Hepatocyte (in vitro differentiated cells): ENCODE measurements around the gene ACSBG1.

Experiments
- EZH2 ChIP-seq: fragments of 200-600 bp; sonication (generic); IDR thresholded peaks from 2 replicates; pipeline ENCODE4 v1.6.1; 2016; ENCODE audit warnings: antibody characterized with exemption, mild to moderate bottlenecking, borderline replicate concordance
- EZH2phosphoT487 ChIP-seq: fragments of 200-600 bp; sonication (generic); IDR thresholded peaks from one replicate; pipeline ENCODE4 v1.6.1; 2018; ENCODE audit warnings: antibody characterized with exemption, mild to moderate bottlenecking, low read depth, moderate library complexity; ENCODE audit not compliant: unreplicated experiment, severe bottlenecking
- TF ChIP-seq, protein P1 (sequence below): fragments of 200-600 bp; sonication (generic); IDR thresholded peaks from 2 replicates; pipeline ENCODE4 v1.5.1; 2016; ENCODE audit warnings: antibody characterized with exemption, mild to moderate bottlenecking; ENCODE audit not compliant: poor library complexity

DNA sequence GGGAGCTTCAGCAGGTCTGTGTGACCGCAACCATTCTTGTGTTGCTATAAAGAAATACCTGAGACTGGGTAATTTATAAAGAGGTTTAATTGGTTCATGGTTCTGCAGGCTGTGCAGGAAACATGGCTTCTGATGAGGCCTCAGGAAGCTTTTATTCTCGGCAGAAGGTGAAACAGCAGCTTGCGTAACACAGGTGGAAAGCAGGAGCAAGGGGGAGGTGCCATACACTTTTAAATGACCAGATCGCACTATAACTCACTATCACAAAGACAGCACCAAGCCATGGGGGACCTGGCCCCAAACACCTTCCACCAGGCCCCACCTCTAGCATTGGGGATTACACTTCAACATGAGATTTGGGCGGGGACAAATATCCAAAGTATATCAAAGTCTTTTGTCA lies 94.8 kb downstream of the ACSBG1 start:
- TF ChIP-seq, protein P1, sequence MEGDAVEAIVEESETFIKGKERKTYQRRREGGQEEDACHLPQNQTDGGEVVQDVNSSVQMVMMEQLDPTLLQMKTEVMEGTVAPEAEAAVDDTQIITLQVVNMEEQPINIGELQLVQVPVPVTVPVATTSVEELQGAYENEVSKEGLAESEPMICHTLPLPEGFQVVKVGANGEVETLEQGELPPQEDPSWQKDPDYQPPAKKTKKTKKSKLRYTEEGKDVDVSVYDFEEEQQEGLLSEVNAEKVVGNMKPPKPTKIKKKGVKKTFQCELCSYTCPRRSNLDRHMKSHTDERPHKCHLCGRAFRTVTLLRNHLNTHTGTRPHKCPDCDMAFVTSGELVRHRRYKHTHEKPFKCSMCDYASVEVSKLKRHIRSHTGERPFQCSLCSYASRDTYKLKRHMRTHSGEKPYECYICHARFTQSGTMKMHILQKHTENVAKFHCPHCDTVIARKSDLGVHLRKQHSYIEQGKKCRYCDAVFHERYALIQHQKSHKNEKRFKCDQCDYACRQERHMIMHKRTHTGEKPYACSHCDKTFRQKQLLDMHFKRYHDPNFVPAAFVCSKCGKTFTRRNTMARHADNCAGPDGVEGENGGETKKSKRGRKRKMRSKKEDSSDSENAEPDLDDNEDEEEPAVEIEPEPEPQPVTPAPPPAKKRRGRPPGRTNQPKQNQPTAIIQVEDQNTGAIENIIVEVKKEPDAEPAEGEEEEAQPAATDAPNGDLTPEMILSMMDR = no peak
- TF ChIP-seq EZH2 = no peak
- no peak for TF ChIP-seq EZH2phosphoT487
